HPDE6-E6E7 (cell line): Measurements from ENCODE around the gene HSPB2.

ENCODE experiments used
- DNase-seq: peaks from one replicate; pipeline ENCODE4 v3.0.0; 2011; ENCODE audit warnings: missing footprints; ENCODE audit errors: extremely low spot score

The HSPB2 gene

DNA sequence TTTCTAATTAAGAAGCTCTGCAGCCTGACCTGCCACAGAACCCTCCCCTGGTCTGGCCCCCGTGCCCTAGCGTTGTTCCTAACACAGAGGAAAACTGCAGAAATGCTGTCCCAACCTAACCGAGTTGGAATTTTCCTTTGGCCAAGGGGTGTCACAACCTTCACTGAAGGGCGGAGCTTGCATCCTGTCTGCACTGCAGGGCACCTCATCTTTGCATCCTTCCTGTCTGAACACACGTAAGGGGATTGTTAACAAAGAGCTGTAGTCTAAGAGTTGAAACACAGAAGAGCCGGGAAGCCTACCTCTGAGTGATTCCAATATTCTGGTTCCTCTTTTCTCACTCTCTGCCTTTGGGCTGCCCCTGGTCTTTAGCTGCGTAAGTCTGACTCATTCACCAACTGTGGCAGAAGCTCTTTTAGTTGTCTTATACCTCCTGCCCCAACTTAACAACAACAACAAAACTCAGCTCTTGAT, 26.2 kb downstream of the HSPB2 start:
- DNase-seq, result no peak

DNA sequence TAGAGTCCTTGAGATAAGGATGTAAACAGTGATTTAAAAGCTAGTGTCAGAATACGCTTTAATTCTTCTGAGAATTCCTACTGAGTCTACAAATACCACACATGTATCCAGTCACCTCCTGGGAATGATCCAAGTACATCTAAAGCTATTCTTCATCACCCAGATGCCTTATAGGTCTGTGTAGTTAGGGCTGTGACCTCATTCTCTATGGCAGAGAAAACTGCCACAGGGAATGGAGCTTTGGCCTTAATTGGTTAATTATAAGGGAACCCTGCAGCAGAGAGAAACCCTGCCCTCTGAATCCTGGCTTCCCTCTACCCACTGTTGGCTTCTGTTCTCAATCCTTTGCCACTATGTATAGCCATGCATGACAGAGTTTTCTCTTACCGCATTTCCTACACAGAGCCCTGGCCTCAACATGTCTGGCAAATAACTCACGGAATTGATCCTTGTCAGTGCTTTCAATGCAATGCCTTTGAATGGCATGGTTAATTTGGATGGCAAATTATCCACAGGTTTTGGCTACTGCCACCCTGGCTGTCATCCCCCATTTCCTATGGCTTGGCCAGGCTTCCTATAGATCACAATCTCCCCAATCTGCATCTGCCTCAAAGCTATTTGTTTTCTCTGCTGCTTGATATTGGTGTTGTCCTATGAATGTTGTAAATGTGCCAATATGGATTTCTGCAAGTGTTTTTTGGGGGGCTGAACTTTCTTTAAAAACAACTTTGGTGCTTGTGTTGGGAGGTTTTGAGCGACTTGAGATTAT, 27.5 kb downstream of the HSPB2 start:
- no peak for DNase-seq

DNA sequence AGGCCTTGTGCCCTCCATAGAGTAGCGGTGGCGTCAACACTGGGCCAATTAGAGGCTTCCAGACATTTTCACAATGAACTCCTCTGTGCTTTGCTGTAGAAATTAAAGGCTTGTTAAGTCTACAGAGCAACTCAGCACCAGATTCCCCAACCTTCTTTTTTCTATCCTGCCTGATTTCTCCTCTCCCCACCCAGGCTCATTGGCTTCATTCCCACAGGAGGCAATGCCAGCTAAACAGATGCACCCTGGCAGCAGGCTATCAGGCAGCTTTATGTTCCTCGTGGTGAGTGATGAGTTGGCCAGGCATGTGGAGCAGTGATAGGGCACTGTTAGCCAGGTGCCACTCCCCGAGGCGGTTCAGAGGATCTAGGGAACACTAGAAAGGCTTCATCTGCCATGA, 29.4 kb downstream of the HSPB2 start:
- DNase-seq, result no peak

DNA sequence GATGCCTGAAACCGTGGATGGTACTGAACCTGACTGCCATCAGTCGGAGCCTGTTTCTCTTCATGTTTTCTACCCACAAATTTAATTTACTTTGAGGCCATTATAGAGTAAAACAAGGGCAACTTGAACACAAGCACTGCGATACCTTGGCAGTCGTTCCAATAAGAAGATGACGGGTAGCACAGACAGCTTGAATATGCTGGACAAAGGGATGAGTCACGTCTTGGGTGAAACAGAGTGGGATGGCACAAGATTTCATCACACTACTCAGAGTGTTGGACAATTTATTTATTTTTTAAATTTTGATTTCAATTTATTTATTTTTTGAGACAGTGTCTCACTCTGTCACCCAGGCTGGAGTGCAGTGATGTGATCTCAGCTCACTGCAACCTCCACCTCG, 30.3 kb downstream of the HSPB2 start:
- DNase-seq, result no peak

DNA sequence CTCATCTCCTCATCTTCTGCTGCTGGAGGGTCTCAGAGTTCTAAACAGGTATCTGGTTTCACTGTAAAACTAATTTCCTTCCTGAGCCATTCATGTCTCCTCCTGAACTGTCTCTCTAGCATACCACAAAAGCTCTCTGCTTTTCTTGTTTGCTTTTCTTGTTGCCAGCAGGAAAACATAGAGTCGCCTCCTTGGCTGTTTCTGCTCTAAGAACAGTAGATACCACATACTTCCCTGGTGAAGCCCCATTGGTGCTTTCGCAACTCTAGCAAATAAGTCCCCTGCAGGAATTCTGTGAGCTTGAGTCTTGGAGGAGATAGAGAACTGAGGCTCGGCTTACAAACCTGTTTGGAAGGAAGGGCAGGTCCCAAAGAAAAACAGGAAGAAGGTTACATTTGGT, 31.6 kb downstream of the HSPB2 start:
- no peak for DNase-seq

DNA sequence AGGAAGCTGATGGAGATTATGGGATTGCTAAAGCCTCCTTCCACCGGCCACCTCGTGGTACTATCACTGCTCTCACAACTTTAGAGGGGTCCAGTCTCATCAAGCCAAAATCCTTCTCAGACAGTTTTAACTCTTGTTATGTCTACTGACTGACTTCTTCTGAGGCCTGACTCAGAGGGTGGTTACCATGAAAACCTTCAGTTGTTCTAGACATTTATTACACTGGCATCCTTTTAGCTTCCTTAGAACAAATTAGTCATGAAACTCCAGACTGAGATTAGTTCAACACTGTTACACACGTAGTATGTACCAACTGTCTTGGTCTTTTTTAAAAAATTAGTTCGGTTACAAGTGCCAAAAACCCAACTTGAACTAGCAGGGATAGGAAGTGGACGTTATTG, 32.1 kb downstream of the HSPB2 start:
- no peak for DNase-seq

DNA sequence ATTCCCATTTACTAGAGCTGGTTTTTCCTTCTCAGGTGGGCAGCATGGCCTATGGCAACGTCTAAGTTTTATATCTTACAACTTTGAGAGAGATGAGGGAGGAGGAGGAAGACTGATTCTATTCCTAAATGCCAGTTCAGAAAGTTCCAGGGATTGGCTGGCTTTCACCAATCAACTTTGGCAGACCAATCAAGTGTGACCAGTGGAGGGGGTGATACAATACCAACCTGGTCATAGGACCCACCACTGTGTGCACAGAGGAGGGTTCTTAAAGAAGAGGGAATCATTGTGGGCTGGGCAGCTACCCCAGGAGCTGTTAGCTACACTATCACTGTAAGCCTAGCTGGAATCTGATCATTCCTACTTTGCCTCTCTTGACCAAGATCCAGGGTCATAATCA, 32.7 kb downstream of the HSPB2 start:
- no peak for DNase-seq

DNA sequence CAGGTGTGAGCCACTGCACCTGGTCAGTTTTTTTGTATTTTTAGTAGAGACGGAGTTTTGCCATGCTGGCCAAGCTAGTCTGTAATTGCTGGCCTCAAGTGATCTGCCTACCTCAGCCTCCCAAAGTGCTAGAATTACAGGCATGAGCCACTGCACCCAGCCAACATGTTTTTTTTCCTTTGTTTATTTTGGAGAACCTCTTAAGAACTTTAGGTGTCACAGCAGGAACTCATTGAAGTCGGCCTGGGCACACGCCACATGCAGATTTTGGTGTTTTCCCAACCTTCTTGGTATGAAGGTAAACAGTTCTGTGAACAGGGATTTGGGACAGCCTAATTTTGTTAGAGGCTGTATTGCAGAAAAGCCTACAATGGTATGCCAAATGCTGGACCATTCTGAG, 34.0 kb downstream of the HSPB2 start:
- no peak for DNase-seq

DNA sequence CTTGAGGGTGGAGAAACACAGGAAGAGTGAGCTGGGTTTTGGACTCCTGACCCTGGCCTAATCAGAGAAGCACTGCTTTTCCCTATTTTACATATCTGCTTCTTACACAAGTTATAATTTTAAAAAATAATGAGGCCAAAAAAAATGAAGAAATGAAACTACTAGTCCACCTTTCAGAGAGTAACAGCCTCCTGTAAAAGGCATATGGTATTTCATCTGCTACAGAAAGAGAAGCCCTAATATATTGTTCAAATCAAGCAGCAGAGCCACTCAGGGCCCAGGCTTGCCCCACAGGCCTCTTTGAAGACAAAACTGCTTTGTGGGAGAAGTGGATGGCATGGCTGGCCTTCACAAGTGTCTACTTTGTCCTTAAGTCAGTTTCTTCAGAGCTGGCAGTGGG, 34.6 kb downstream of the HSPB2 start:
- no peak for DNase-seq

DNA sequence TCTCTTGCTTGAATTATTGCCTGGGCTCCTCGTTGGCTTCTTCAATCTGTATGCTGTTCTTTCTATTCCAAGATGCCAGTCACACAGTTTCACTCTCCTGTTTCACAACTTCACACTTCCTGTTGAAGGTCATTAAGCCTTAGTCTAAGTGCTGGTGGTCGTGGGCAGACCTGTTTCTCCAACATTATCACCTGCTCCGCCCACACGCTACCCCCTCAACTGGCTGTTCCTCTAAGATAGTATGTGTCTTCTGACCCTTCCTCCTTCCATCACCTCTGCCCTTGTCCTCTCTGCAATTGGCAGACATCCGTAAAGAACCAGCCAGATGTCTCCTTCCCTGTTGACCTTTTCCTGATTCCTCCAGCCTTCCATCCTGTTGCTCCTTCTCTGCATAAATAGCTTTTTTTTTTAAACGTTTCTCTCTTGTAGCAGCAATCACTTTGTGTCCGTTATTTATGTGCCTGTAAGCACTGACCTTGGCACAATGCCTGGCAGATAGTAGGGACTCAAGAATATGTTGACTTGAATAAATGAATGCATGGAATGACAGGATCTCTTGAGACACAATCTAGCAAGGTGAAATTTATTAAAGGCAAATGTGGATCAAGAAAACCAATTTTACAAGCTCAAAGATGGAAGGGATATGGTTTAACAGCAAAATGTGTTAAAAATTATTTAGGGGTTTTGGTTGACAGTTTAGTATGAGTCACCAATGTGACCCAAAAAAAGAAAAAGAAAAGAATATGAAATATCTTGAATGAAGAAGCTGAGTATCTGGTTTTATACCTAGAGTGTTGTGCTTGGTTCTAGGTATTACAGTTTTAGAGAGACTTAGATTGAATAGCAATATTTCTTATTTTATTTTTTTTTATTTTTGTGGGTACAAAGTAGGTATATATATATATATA, 37.2 kb downstream of the HSPB2 start:
- DNase-seq, result no peak

DNA sequence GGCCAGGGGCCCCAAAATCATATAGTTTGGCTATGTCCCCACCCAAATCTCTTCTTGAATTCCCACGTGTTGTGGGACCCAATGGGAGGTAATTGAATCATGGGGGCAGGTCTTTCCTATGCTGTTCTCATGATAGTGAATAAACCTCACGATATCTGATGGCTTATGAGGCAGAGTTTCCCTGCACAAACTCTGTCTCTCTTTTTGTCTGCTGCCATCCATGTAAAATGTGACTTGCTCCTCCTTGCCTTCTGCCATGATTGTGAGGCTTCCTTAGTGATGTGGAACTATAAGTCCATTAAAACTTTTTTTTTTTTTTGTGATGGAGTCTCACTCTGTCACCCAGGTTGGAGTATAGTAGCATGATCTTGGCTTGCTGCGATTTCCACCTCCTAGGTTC, 39.0 kb downstream of the HSPB2 start:
- no peak for DNase-seq

DNA sequence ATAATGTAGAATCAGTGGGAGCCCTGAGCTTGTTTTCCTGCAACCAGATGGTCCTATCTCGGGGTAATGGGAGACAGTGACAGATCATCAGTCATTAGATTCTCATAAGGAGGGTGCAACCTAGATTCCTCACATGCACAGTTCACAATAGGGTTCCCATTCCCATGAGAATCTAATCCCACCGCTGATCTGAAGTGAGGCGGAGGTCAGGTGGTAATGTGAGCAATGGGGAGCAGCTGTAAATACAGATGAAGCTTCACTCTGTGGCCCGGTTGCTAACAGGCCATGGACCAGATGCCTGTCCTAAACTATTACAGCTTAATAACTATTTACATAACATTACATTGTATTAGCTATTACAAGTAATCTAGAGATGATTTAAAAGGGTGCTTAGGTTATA, 41.6 kb downstream of the HSPB2 start:
- DNase-seq, result no peak

DNA sequence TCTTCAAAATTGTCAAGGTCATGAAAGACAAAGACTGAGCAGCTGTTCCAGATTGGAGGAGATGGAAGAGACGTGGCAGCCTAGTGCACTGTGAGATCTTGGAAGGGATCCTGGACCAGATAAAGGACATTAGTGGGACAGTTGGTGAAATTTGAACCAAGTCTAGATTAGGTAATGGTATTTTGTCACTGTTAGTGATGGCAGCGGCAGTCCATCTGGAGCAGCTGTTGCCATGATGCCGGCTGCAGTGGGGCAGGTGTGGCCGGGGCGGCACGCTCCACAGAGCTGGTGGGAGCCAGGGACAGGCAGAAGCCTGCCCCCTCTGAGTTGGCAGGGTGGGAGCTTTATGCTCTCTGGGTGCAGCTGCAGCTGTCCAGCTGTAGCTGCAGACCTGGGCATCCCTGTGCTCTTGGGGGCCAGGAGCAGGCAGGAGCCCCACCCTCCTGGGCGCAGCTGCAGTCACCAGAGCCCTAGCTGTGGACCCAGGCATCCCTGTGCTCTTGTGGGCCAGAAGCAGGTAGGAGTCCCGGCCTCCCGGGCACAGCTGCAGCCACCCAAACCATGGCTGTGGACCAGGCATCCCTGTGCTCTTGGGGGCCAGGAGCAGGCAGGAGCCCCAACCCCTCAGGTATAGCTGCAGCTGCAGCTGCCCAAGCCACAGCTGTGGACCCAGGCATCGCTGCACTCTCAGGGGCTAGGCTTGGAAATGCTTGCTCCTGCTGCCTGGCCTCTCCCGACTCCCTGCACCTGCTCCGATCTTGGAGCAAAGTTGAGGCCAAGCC, 45.3 kb downstream of the HSPB2 start:
- DNase-seq, result no peak

DNA sequence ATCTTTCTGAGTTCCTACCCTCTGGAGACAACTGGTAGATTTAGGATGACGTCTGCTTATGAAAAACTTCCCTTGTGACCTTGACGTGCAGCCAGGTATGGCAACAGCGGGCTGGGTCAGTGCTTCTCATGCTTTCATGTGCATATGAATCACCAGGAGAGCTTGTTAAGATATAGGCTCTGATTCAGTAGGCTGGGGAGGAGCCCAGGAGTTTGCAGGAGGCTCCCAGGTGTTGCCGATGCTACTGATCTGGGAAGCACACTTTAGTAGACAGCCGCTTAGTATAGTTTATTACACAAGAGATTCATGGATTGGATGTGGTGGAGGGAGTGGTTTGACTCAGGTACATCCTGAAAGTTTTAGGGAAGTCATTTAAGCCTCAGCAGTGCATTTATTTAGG, 48.4 kb downstream of the HSPB2 start:
- DNase-seq, result peak; percentile 87

DNA sequence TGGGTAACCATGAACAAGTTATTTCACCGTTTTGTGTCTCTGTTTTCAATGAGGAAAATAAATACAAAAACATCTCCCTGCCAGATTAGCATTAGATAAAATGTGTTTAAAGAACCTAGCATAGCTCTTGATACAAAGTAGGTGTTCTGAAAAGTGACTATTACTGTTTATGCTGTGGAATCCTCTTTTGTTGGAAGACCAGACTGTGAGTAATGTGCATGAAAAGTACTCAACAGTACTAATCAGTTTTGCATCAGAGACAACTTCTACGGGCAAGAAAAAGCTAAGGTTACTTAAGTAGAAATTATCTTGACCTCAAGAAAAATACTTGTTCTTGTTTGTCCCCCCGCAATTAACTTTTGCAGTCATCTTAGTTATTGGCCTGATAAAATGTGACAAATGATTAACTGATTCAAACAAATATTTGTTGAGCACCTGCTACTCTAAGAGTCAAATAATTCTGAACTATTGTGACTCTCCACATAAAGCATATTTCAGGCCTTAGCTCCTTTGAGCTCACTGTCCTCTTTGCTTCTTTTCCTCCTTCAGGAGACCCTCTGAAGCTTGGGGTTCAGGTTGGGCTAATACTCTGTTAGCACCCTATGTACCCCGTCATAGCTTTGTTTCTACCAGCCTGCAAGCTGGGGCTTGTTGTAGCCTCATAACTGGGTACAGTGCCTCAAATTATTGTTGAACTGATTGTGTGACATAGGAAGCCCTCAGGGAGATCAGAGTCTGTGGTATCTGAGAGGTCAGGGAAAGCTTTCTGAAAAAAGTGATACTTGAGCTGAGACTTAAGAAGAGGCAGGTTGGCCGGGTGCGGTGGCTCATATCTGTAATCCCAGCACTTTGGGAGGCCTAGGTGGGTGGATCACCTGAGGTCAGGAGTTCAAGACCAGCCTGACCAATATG, 49.1 kb downstream of the HSPB2 start:
- no peak for DNase-seq
